A549 (cell line): ENCODE measurements around the gene DDX21.

ENCODE experiments used
- SMC3 ChIP-seq: fragments of >200 bp; sonication (Bioruptor Twin); formaldehyde crosslinking; IDR thresholded peaks from 3 replicates; pipeline ENCODE4 v1.6.1; 2018; ENCODE audit warnings: inconsistent platforms
- TF ChIP-seq, protein P1 (sequence below): fragments of >200 bp; sonication (Bioruptor Twin); formaldehyde crosslinking; IDR thresholded peaks from 3 replicates; pipeline ENCODE4 v1.5.1; 2016

GRCh38 chr10:68997211-68997610 is 41.2 kb downstream of the DDX21 start:
- TF ChIP-seq SMC3 = no peak
- TF ChIP-seq, protein P1, sequence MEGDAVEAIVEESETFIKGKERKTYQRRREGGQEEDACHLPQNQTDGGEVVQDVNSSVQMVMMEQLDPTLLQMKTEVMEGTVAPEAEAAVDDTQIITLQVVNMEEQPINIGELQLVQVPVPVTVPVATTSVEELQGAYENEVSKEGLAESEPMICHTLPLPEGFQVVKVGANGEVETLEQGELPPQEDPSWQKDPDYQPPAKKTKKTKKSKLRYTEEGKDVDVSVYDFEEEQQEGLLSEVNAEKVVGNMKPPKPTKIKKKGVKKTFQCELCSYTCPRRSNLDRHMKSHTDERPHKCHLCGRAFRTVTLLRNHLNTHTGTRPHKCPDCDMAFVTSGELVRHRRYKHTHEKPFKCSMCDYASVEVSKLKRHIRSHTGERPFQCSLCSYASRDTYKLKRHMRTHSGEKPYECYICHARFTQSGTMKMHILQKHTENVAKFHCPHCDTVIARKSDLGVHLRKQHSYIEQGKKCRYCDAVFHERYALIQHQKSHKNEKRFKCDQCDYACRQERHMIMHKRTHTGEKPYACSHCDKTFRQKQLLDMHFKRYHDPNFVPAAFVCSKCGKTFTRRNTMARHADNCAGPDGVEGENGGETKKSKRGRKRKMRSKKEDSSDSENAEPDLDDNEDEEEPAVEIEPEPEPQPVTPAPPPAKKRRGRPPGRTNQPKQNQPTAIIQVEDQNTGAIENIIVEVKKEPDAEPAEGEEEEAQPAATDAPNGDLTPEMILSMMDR = no peak
